Measurements from ENCODE around the gene USP21. TPM values are rescaled to one million over a fixed set of nuclear protein-coding genes. Genes with fewer than 3 reads are reported as not detected.
A peak's percentile ranks its signal among the peaks of the same experiment; 100 is the strongest.

The USP21 gene
- total and polyA plus RNA-seq, 2 donors (not counting 3 experiments of a cell fraction or from before 2014, with no cell fraction given) = 19.7 to 29.2 TPM

- Histone ChIP-seq H3K9ac (replicated peaks; ENCODE audit: extremely low read depth, insufficient read depth, low read length) (no peak overlapping the region), H2AFZ (ENCODE audit: low read depth, low read length) (no peak overlapping the region), H3K9me3 (replicated peaks; ENCODE audit: control insufficient read depth, insufficient read depth, low read length) (no peaks in the 10 kb centered on the region), H3K4me1 (ENCODE audit: control insufficient read depth, extremely low read depth, insufficient read depth, low read length) (peaks cover 7% of the 10 kb centered on the region), H3K4me2 (ENCODE audit: insufficient read depth, low read length) (no peak overlapping the region), H3K4me3 (replicated peaks in 1 of 3; ENCODE audit: insufficient read depth in 1 of 3, low read depth in 1 of 3, low read length in 3 of 3) (no peak overlapping the region), H4K20me1 (replicated peaks; ENCODE audit: control insufficient read depth, extremely low read depth, insufficient read depth, low read length) (no peaks in the 10 kb centered on the region), H3K36me3 (ENCODE audit: control insufficient read depth in 2 of 2, extremely low read depth in 1 of 2, insufficient read depth in 2 of 2, low read length in 2 of 2) (peaks cover 2 to 8% of the 10 kb centered on the region in 2 experiments), H3K79me2 (ENCODE audit: control insufficient read depth, insufficient read depth, low read length) (peaks cover 7% of the 10 kb centered on the region), H3K27me3 (ENCODE audit: control insufficient read depth in 2 of 2, insufficient read depth in 2 of 2, low read length in 2 of 2) (no peaks in the 10 kb centered on the region), H3K9me1 (replicated peaks; ENCODE audit: control insufficient read depth, extremely low read depth, insufficient read depth, low read length) (no peaks in the 10 kb centered on the region), H3K27ac (ENCODE audit: insufficient read depth, low read depth, low read length) (no peak overlapping the region)
- ChIA-PET CTCF (interaction anchor here (1.1 to 2.1 kb wide), 2 partner anchors 60 to 160 kb away, joined by 3 to 9 read pairs; partner anchors contain the start of gene KLHDC9), POLR2A (no interaction called here)
- intact Hi-C loops (cut with micrococcal nuclease) (loop anchor here (2.0 kb wide), 1 partner anchor 39 kb away; the partner anchor contains the start of genes NIT1 and PFDN2), dilution Hi-C loops (cut with MboI; ENCODE audit: extremely low pct_ligation_motif_present, low sequenced_read_pairs) (no loop called here)
- no peak for TF ChIP-seq CTCF (IDR thresholded peaks at IDR 0.05; ENCODE audit: extremely low read depth in 1 of 2, insufficient read depth in 1 of 2, low read depth in 1 of 2, low read length in 2 of 2)
- no peak for TF ChIP-seq POLR2A (IDR thresholded peaks at IDR 0.05; ENCODE audit: low read depth, low read length)
- no peak for TF ChIP-seq FOS (IDR thresholded peaks at IDR 0.05; ENCODE audit: borderline replicate concordance, insufficient read depth, low read length)
- no peak for TF ChIP-seq JUN (IDR thresholded peaks at IDR 0.05; ENCODE audit: borderline replicate concordance, insufficient read depth, insufficient read length, low read depth)
- no peak for FAIRE-seq
- DNase-seq (ENCODE audit: low read depth, low spot score) = no peak
- BruUV-seq (replicated peaks) = no TSS peak
Measured at GRCh38 chr1:161157867-161158266, 1.4 kb upstream of the USP21 start.

- no peaks in the 10 kb centered on the region for H3K9me3 ChIP-seq (replicated peaks; ENCODE audit: control insufficient read depth, insufficient read depth, low read length)
- dilution Hi-C loops (cut with MboI; ENCODE audit: extremely low pct_ligation_motif_present, low sequenced_read_pairs) = no loop called here
- POLR2A ChIA-PET = interaction anchor here (0.7 kb wide), 1 partner anchor 137 kb away, joined by 4 read pairs; the partner anchor contains the start of gene F11R
- no peak overlapping the region for H2AFZ ChIP-seq (ENCODE audit: low read depth, low read length)
- CTCF ChIA-PET = interaction anchor here (0.7 to 2.1 kb wide), 2 partner anchors 161 to 224 kb away, joined by 3 to 9 read pairs; no protein-coding TSS in a partner anchor
- no peak overlapping the region for H3K27ac ChIP-seq (ENCODE audit: insufficient read depth, low read depth, low read length)
- DNase-seq (ENCODE audit: low read depth, low spot score) (no peak), FAIRE-seq (no peak)
- H3K9ac ChIP-seq (replicated peaks; ENCODE audit: extremely low read depth, insufficient read depth, low read length) = no peak overlapping the region
- no TSS peak for BruUV-seq (replicated peaks)
- H3K4me3 ChIP-seq (replicated peaks in 1 of 3; ENCODE audit: insufficient read depth in 1 of 3, low read depth in 1 of 3, low read length in 3 of 3) = no peak overlapping the region
- intact Hi-C loops (cut with micrococcal nuclease) = loop anchor here (2.0 kb wide), 1 partner anchor 40 kb away; the partner anchor contains the start of genes NIT1 and PFDN2
- peaks cover 7% of the 10 kb centered on the region for H3K79me2 ChIP-seq (ENCODE audit: control insufficient read depth, insufficient read depth, low read length)
- no peaks in the 10 kb centered on the region for H4K20me1 ChIP-seq (replicated peaks; ENCODE audit: control insufficient read depth, extremely low read depth, insufficient read depth, low read length)
- H3K27me3 ChIP-seq (ENCODE audit: control insufficient read depth in 2 of 2, insufficient read depth in 2 of 2, low read length in 2 of 2) = no peaks in the 10 kb centered on the region
- H3K4me1 ChIP-seq (ENCODE audit: control insufficient read depth, extremely low read depth, insufficient read depth, low read length) = peaks cover 7% of the 10 kb centered on the region
- peak overlapping the region; percentile 32 for H3K4me2 ChIP-seq (ENCODE audit: insufficient read depth, low read length)
- TF ChIP-seq EZH2 (IDR thresholded peaks at IDR 0.05; ENCODE audit: borderline replicate concordance, low read depth, low read length, severe bottlenecking) (no peak), POLR2AphosphoS5 (IDR thresholded peaks at IDR 0.05; ENCODE audit: insufficient read depth, low read depth, low read length) (no peak), MAX (IDR thresholded peaks at IDR 0.05; ENCODE audit: insufficient read depth, insufficient read length) (no peak), GATA2 (IDR thresholded peaks at IDR 0.05; ENCODE audit: insufficient read depth, insufficient read length, low read depth, low read length) (no peak), CTCF (IDR thresholded peaks at IDR 0.05; ENCODE audit: extremely low read depth in 1 of 2, insufficient read depth in 1 of 2, low read depth in 1 of 2, low read length in 2 of 2) (no peak), FOS (IDR thresholded peaks at IDR 0.05; ENCODE audit: borderline replicate concordance, insufficient read depth, low read length) (no peak), JUN (IDR thresholded peaks at IDR 0.05; ENCODE audit: borderline replicate concordance, insufficient read depth, insufficient read length, low read depth) (no peak), POLR2A (IDR thresholded peaks at IDR 0.05; ENCODE audit: low read depth, low read length) (no peak)
- H3K36me3 ChIP-seq (ENCODE audit: control insufficient read depth in 2 of 2, extremely low read depth in 1 of 2, insufficient read depth in 2 of 2, low read length in 2 of 2) = peaks cover 2 to 10% of the 10 kb centered on the region in 2 experiments
- no peaks in the 10 kb centered on the region for H3K9me1 ChIP-seq (replicated peaks; ENCODE audit: control insufficient read depth, extremely low read depth, insufficient read depth, low read length)
Measured at GRCh38 chr1:161158316-161159010, 837 bp upstream of the USP21 start.

All from endothelial cell of umbilical vein (primary cell).